Upper lobe of left lung (tissue), 4 donors: ENCODE measurements around the gene NKX6-2.

Source experiments
- CTCF ChIP-seq, 6 experiments: fragments of 450-650 bp in 4 of 6; fragments of 200-600 bp in 2 of 6; sonication (generic) in 2 of 6; IDR thresholded peaks; one replicate each; pipeline ENCODE4 v1.5.1; 2016 to 2019; ENCODE audit warnings: antibody characterized with exemption in 6 of 6
- EP300 ChIP-seq, 4 donors: sonication (generic); formaldehyde crosslinking; IDR thresholded peaks; one replicate each; pipeline ENCODE4 v1.5.1; 2017; ENCODE audit warnings: antibody characterized with exemption in 4 of 4, control low read depth in 2 of 4
- POLR2A ChIP-seq, 4 donors: fragments of 450-650 bp; IDR thresholded peaks; one replicate each; pipeline ENCODE4 v1.5.1; 2016 to 2017; ENCODE audit warnings: antibody characterized with exemption in 4 of 4, mild to moderate bottlenecking in 2 of 4
- POLR2AphosphoS5 ChIP-seq, 2 donors: sonication (generic); formaldehyde crosslinking; IDR thresholded peaks; one replicate each; pipeline ENCODE4 v1.5.1; 2017; ENCODE audit warnings: antibody characterized with exemption in 2 of 2

GRCh38 chr10:132763545-132763944 lies 22.4 kb downstream of the NKX6-2 start:
- no peak for TF ChIP-seq CTCF (IDR thresholded peaks at IDR 0.05)
- no peak for TF ChIP-seq POLR2A (IDR thresholded peaks at IDR 0.05)
- no peak for TF ChIP-seq POLR2AphosphoS5 (IDR thresholded peaks at IDR 0.05)
- no peak for TF ChIP-seq EP300 (IDR thresholded peaks at IDR 0.05)
